Stimulated activated CD4-positive, alpha-beta T cell treated with anti-CD3 and anti-CD28 coated beads, Interleukin-2, amount 100 ng/mL, for 24 hours (primary cell): ENCODE measurements around the gene SPATA18.
"Not testable (repeated sequence)": the region's sequence is repeated elsewhere in the genome, so short reads cannot be mapped to it uniquely, and the experiment has no call there.

ENCODE experiments used
- DNase-seq, 2 donors: peaks; one replicate each; pipeline ENCODE4 v3.0.0-alpha.2; 2020

SPATA18 gene

DNA sequence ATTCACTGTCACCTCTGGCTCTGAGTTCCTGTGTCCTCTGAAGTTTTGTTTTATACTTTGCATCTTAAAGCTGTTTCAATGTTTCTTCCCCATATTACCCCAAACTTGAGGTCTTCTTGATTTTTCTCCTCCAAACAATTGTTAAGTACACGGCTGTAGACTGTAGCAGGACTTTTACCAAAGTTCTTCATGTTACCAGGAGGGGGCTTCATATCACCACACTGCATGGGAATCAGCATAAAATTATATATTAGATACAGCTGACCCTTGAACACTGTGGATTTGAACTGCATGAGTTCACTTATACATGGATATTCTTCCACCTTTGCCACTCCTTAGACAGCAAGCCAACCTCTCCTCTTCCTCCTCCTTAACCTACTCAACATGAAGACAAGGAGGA, 56.6 kb downstream of the SPATA18 start:
- DNase-seq = no peak

GRCh38 chr4:52110171-52110570, 59.1 kb downstream of the SPATA18 start:
- no peak for DNase-seq

DNA sequence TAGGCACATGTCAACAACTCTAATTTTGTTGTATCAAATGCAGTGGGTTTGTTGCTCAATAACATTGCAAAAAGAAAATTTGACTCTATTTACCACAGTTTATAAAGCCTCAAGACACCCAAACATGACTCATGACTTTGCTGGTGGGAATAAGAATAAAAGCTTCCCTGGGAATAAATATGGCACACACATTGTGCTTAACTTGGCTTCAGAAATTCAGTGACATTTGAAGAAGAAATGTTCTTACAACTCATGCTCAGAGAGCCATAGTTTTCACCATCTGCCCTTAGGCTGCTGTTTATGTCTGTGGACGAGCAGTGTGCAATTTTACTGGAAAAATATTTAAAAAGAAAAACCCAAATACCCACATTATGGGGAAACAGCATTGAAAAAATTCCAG, 60.9 kb downstream of the SPATA18 start:
- DNase-seq = no peak

DNA sequence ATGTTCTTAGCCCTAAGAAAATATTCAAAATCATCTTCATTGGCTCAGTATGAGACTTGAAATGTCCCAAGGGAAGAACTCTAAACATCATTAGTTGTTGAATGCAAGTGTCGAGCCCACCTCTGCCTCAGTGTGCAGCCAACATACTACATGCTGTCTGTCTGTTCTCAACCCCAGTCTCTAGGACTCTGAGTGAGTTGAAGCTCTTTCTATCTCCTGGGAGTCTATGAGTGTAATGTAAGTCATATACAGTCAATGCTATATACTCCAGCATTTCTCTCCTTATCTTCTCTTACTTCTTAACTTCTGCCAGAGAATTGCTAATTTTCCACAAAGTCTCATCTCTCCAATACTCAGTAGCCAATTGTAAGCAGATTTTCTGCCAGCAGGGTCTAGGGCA, 61.3 kb downstream of the SPATA18 start:
- DNase-seq = no peak

GRCh38 chr4:52116641-52117040, 65.5 kb downstream of the SPATA18 start:
- no peak for DNase-seq

GRCh38 chr4:52126226-52126625, 75.1 kb downstream of the SPATA18 start:
- no peak for DNase-seq

- DNase-seq = no peak
These were observed 75.9 kb downstream of the SPATA18 start for GRCh38 chr4:52126966-52127365.

DNA sequence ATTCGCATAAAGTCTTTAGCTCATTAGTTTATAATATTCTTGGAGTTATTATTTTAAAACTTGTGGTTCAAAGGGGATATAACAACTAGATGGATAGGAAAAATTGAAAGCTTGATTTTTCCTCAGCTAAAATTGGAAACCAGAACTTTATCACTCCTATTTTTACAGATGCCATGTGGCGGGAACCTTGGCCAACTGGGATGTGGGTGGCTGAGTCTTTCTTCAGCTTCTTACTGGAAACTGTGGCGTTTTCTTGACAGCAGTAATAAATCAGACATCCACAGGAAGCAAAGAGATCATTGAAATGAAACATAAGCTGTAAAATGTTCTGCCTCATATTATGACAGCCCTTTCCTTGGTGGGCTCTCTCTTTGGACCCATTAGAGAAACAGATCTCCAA, 84.1 kb downstream of the SPATA18 start:
- DNase-seq = no peak

DNA sequence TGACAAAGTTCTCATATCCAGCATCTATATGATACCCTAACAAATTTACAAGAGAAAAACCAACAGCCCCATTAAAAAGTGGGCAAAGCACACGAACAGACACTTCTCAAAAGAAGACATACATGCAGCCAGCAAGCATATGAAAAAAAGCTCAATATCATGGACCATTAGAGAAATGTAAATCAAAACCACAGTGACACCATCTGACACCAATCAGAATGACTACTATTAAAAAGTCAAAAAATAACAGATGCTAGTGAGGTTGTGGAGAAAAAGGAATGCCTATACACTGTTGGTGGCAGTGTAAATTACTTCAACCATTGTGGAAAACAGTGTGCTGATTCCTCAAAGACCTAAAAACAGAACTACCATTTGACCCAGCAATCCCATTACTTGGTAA, 86.0 kb downstream of the SPATA18 start:
- not testable (repeated sequence) for DNase-seq

GRCh38 chr4:52142816-52143215, 91.7 kb downstream of the SPATA18 start:
- DNase-seq = no peak

- no peak for DNase-seq
These were observed 92.7 kb downstream of the SPATA18 start for GRCh38 chr4:52143815-52144214.

GRCh38 chr4:52144372-52144771, 93.3 kb downstream of the SPATA18 start:
- no peak for DNase-seq
